GM21423 (cell line): ENCODE results near the gene FGF23.
A peak's percentile ranks its signal among the peaks of the same experiment; 100 is the strongest.

Experiments used
- ATAC-seq: cut with Tn5 transposase; IDR thresholded peaks from one replicate; pipeline ENCODE4 v1.9.1; 2021; ENCODE audit warnings: mild to moderate bottlenecking, moderate library complexity; ENCODE audit not compliant: unreplicated experiment

FGF23 gene

DNA sequence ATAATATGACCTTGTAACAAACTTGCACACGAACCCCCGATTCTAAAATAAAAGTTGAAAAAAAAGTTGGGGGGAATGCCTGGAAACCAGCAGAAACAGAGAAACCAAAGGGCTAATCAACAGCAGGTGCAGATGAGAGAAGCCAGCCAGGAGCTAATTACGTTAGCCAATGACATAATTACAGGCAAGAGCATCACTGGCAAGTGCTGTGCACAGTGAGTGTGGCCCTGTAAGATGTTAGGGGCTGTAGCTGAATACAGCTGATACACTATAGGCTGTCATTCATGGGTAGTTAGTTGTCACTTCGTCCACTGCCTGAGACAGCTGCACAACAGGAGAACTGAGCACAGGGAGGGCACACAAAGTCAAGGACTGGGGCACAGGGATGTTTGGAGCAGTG lies 7.3 kb upstream of the FGF23 start:
- no peak for ATAC-seq

- ATAC-seq: no peak
Observed at GRCh38 chr12:4383304-4383865, 3.9 kb upstream of the FGF23 start.

- ATAC-seq: no peak
Observed at GRCh38 chr12:4380332-4380731, 820 bp upstream of the FGF23 start.

DNA sequence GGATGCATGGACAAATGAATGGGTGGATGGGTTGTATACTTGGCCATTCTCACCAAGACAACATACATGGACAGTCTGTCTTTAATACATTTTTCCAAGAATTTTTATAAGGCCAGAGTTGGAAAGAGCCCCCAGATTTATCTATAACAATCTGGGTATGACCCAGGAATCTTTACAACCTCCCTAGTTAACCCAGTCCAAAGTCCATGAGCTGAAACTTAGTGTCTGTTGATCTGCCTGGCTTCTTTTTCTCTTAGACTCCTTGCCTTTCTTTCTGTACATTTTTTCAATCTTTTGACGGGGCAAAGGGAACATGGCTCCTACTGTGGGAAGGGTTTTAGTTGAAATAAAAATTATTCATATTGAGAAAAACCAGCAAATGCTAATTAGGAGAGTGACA lies 740 bp downstream of the FGF23 start:
- ATAC-seq: no peak

GRCh38 chr12:4375449-4375848 lies 4.1 kb downstream of the FGF23 start:
- ATAC-seq: no peak

GRCh38 chr12:4372653-4373052 lies 6.9 kb downstream of the FGF23 start:
- no peak for ATAC-seq

- ATAC-seq: no peak
Observed at GRCh38 chr12:4370265-4370664, 9.2 kb downstream of the FGF23 start.

DNA sequence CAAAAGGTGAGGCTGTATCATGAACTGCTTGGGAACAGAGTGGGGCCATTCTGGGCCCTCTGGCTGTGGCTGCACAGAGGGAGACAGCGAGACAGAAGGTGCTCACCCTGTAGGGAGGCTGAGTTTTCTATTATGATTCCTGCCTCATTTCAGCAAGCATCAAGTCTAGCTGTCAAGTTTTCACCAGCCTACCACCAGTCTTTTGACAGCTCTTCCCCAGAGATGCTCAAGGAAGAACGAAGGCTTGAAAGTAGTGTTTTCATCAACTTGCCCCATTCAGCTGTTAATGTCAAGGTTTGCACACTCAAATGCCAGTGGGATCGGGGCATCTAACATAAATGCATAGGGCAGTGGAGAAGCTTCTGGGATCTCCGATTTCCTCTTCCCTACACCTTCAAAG lies 10.0 kb downstream of the FGF23 start:
- no peak for ATAC-seq

DNA sequence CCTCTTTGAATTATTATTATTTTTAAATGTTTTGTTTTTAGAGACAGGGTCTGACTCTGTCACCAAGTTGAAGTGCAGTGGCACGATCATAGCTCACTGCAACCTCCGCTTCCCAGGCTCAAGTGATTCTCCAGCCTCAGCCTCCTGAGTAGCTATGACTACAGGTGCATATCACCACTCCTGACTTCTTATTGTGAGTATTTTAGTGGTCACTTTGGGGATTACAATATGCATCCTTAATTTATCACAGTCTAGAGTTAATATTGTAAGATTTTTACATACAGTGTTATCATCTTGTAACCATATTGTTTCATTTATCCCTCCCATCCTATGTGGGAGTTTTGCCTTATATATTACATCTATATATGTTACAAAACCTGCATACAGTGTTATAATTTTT lies 13.4 kb downstream of the FGF23 start:
- no peak for ATAC-seq

GRCh38 chr12:4356041-4356327 lies 23.5 kb downstream of the FGF23 start:
- no peak for ATAC-seq

DNA sequence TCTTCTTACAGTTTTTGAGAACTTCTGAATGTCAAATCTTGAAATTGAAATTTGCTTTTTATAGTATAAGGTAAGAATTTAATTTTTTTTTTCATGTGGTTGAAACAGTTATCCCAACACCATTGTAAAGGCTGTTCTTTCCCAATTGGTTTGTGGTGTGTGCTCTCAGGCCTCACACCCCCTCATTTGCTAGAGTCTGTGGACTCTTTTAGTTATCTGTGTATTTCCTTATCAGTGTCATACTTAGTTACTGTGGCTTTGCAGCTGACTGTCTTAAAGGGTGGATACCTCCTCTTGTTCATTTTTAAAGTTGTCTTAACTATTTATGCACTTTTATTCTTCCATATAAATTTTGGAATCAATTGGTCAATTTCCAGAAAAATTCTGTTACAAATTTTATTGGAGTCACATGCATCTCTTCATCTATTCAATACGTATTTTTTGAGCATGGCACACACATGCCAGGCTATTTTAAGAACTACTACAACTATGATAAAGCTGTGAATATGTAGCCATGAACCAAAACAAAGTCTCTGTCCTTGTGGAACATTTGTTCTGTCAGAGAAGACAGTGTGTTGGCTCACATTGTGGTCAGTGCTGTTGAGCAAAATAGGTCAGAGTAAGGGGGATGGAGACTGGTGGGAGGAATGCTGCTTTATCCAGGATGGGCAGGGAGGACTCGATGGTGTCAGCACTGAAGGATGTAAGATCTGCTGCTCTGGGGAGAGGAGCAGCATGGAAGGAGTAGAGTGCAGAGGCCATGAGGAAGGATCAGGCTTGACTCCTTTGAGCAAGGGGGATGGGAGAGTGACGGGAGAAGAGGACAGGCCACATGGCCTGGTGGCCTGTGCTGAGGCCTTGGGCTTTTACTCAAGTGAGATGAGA lies 24.1 kb downstream of the FGF23 start:
- no peak for ATAC-seq

DNA sequence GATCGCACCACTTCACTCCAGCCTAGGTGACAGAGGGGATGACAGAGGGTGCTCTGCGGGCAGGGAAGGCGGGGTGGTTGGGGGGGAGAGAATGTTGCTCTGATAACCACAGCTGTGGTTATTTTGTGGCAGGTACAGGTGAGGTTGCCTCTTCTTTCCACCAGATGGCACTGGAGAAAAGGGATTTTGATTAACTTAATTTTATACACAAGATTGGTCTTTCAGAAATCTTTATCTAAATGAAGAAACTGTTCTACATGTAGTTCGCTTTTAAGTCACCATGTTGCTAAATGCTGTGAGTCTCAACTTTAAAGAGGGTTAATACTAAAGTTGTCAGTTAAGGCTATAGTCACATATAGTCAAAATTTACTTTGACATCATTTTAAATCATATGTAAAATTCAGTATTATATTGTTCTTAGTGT lies 25.7 kb downstream of the FGF23 start:
- no peak for ATAC-seq

GRCh38 chr12:4346931-4347330 lies 32.6 kb downstream of the FGF23 start:
- ATAC-seq: no peak

DNA sequence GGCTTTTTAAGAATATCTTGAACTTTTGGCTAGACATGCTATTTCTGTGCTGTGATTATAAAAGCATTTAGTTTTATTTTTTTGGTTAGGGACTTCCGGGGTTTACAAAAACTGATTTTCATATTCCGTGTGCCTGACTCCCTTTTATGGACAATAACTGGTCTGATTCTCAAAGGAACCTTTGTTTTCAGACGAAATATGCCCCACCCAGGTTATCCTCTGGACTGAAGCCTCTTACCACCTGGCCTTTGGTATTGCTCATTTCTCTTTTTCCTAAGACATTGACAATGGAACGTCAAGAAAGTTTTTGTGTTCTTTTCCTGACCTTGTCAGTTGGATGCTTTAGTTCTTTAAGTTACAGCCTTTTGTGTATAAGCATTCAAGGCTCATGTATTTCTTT lies 47.7 kb downstream of the FGF23 start:
- no peak for ATAC-seq

DNA sequence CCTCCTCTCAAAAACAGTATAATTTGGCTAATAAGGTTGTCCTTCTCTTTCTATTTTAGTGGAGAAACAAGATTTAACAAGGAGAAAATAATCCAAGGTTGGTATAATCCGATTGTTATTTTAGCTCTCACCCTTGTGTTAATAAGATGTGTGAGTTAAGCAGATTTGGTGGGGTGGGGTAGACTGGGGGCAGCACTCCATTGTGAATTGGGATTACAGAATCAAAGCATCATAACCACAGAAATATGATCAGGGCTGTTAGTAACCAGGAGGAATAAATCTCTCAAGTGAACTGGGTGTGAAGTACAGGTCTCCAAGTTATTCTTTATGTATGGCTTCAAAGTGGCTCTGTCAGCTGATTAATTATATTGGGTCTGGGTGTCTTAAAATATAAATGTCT lies 48.3 kb downstream of the FGF23 start:
- no peak for ATAC-seq

- no peak for ATAC-seq
Observed at GRCh38 chr12:4330203-4330602, 49.3 kb downstream of the FGF23 start.

DNA sequence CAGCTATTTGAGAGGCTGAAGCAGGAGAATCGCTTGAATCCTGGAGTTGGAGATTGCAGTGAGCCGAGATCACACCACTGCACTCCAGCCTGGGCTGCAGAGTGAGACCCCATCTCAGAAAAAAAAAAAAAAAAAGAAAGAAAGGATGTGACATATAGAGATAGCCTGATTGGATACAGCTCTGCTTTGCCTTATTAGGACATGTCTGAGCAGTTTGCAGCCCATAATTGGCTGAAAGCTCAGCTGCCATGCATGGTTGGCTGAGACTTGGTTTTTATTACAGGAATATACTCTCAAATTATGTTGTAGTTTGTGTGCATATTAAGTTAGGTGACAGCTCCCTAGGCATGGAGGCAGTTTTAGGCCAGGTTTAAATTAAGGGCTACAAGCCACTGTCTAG lies 52.2 kb downstream of the FGF23 start:
- ATAC-seq: no peak

DNA sequence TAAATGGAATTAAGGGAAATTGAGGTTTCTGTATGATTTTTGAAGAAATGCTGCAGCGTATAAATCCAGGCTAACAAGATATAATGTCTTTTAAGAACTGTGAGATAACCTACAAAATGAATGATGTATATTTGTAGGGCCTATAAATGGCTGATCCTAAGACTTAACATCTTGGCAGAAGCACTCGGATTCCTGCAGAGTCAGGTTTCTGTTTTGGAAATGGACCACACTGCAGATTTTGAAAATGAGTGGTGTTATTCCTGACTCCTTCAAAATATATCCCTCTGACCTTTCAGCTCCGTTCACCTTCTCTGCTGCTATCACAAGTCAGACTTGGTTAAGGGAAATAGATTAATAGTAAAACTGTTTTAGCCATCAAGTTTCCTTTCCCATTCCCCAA lies 53.5 kb downstream of the FGF23 start:
- ATAC-seq: no peak

GRCh38 chr12:4324366-4324765 lies 55.1 kb downstream of the FGF23 start:
- no peak for ATAC-seq

- ATAC-seq: no peak
Observed at GRCh38 chr12:4323396-4323795, 56.1 kb downstream of the FGF23 start.

DNA sequence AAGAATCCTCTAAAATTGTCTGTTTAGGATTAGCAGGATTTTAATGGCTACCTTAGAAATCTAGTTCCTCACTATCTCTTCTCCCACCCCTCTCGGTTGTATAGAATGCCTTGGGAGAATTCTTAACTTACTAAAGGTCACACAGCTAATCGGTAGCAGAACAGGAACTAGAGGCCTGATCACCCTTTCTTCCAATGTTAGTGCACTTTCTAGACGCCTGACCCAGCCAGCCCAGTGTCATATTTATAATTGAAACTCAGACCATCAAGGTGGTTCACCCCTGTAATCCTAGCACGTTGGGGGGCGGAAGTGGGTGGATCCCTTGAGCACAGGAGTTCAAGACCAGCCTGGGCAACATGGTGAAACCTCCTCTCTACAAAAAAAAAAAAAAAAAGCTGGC lies 56.8 kb downstream of the FGF23 start:
- ATAC-seq: no peak

DNA sequence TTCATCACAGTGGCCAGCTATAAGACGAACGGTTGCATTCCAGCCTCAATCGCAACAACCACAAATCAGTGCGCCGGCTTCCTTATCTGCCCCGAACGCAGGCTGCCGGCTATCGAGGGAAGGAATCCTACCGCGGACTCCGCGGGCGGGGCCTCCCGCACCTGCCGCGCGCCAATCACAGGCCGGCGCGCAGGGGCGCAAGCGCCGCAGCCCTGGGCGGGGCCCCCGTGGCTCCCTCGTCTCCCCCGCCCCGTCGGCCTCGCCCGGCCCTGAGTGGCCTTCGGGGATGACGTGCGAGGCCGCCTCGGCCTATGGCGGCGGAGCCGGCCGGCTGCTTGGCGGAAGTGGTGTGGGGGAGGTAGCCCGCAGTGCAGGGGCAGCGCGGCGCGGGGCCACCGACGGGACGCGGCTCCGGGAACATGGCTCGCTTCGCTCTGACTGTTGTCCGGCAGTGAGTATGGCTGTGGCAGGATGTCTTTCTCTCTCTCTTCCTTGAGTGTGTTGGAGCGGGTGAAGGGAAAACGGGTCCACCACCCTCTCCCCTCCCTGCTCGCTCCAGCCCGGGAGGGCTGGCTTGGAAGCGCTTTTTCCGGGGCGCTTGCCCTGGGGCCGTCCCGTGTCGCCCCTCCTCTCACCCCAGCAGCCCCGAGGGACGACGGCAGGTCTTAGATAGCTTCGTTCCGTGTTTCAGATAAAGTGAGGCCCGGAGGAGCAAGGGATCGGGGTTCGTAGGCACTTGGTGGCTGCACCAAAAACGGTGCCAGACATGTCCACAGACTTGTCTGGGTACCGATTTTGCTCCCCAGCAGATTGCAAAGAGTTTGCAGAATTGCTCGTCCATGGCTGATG lies 58.4 kb downstream of the FGF23 start, which contains the start of gene TIGAR:
Gene TIGAR (plus strand): TSS at position 361 of the 849 bp plus-strand sequence. CDS start 59 bp downstream, at position 420.
- peak; percentile 98 for ATAC-seq
